ENCODE results near the gene HAPSTR1.
"Not testable (repeated sequence)": the region's sequence is repeated elsewhere in the genome, so short reads cannot be mapped to it uniquely, and the experiment has no call there.

- TF ChIP-seq JUND (IDR thresholded peaks at IDR 0.05); POLR2AphosphoS5 (IDR thresholded peaks at IDR 0.05; ENCODE audit: low read depth, low read length); TAF1 (IDR thresholded peaks at IDR 0.05; ENCODE audit: borderline replicate concordance, low read depth, low read length): not testable (repeated sequence)
- TF ChIP-seq, protein P1, sequence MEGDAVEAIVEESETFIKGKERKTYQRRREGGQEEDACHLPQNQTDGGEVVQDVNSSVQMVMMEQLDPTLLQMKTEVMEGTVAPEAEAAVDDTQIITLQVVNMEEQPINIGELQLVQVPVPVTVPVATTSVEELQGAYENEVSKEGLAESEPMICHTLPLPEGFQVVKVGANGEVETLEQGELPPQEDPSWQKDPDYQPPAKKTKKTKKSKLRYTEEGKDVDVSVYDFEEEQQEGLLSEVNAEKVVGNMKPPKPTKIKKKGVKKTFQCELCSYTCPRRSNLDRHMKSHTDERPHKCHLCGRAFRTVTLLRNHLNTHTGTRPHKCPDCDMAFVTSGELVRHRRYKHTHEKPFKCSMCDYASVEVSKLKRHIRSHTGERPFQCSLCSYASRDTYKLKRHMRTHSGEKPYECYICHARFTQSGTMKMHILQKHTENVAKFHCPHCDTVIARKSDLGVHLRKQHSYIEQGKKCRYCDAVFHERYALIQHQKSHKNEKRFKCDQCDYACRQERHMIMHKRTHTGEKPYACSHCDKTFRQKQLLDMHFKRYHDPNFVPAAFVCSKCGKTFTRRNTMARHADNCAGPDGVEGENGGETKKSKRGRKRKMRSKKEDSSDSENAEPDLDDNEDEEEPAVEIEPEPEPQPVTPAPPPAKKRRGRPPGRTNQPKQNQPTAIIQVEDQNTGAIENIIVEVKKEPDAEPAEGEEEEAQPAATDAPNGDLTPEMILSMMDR (IDR thresholded peaks at IDR 0.05): not testable (repeated sequence)
Observed at GRCh38 chr16:9078467-9079429, 12.7 kb upstream of the HAPSTR1 start.
